ENCODE data around the gene RAD50. TPM values are rescaled to one million over a fixed set of nuclear protein-coding genes. Genes with fewer than 3 reads are reported as not detected.

RAD50 gene
- total RNA-seq, 1 donor from 2014 or later = 50.2 TPM

GRCh38 chr5:132648355-132648754 lies 91.6 kb downstream of the RAD50 start:
- Mint-ChIP-seq H3K36me3 (ENCODE audit: insufficient read depth) (peaks cover 7% of the 10 kb centered on the region), H3K9me3 (ENCODE audit: low read depth) (peaks cover 11% of the 10 kb centered on the region), H3K4me3 (ENCODE audit: low read depth) (no peak overlapping the region)

GRCh38 chr5:132651838-132652469 lies 95.2 kb downstream of the RAD50 start:
- Mint-ChIP-seq H3K4me1 (ENCODE audit: low read depth) (no peaks in the 10 kb centered on the region), H3K36me3 (ENCODE audit: insufficient read depth) (peaks cover 3% of the 10 kb centered on the region), H3K4me3 (ENCODE audit: low read depth) (no peak overlapping the region), H3K27me3 (peaks cover 41% of the 10 kb centered on the region), H3K9me3 (ENCODE audit: low read depth) (peaks cover 11% of the 10 kb centered on the region), H3K27ac (no peak overlapping the region)
- TF ChIP-seq CTCF (IDR thresholded peaks at IDR 0.05; ENCODE audit: unreplicated experiment) = no peak
- DNase-seq (ENCODE audit: low spot score, unreplicated experiment) = no peak

More at GRCh38 chr5:132648355-132648754, 91.6 kb downstream of the RAD50 start:
- no peaks in the 10 kb centered on the region for H3K4me1 Mint-ChIP-seq (ENCODE audit: low read depth)
- no peak for TF ChIP-seq CTCF (IDR thresholded peaks at IDR 0.05; ENCODE audit: unreplicated experiment)
- H3K27me3 Mint-ChIP-seq = peaks cover 10% of the 10 kb centered on the region
- H3K27ac Mint-ChIP-seq = no peak overlapping the region
- DNase-seq (ENCODE audit: low spot score, unreplicated experiment) = no peak

GRCh38 chr5:132653716-132654115 lies 96.9 kb downstream of the RAD50 start:
- H3K9me3 Mint-ChIP-seq (ENCODE audit: low read depth) = peaks cover 1% of the 10 kb centered on the region
- peaks cover 58% of the 10 kb centered on the region for H3K27me3 Mint-ChIP-seq
- no peak overlapping the region for H3K4me3 Mint-ChIP-seq (ENCODE audit: low read depth)
- TF ChIP-seq CTCF (IDR thresholded peaks at IDR 0.05; ENCODE audit: unreplicated experiment) = no peak
- no peak for DNase-seq (ENCODE audit: low spot score, unreplicated experiment)
- H3K27ac Mint-ChIP-seq = no peak overlapping the region
- peaks cover 1% of the 10 kb centered on the region for H3K36me3 Mint-ChIP-seq (ENCODE audit: insufficient read depth)
- H3K4me1 Mint-ChIP-seq (ENCODE audit: low read depth) = no peaks in the 10 kb centered on the region

- no peak for DNase-seq (ENCODE audit: low spot score, unreplicated experiment)
- H3K9me3 Mint-ChIP-seq (ENCODE audit: low read depth) = no peaks in the 10 kb centered on the region
- no peak for TF ChIP-seq CTCF (IDR thresholded peaks at IDR 0.05; ENCODE audit: unreplicated experiment)
- H3K4me3 Mint-ChIP-seq (ENCODE audit: low read depth) = peak overlapping the region; percentile 33
- H3K36me3 Mint-ChIP-seq (ENCODE audit: insufficient read depth) = peaks cover 1% of the 10 kb centered on the region
- H3K27ac Mint-ChIP-seq = no peak overlapping the region
- H3K27me3 Mint-ChIP-seq = peaks cover 63% of the 10 kb centered on the region
- H3K4me1 Mint-ChIP-seq (ENCODE audit: low read depth) = no peaks in the 10 kb centered on the region
Measured at GRCh38 chr5:132655821-132656773, 99.3 kb downstream of the RAD50 start.

GRCh38 chr5:132656774-132657355 lies 100.1 kb downstream of the RAD50 start:
- Mint-ChIP-seq H3K27me3 (peaks cover 59% of the 10 kb centered on the region), H3K4me1 (ENCODE audit: low read depth) (no peaks in the 10 kb centered on the region), H3K36me3 (ENCODE audit: insufficient read depth) (peaks cover 1% of the 10 kb centered on the region), H3K9me3 (ENCODE audit: low read depth) (no peaks in the 10 kb centered on the region), H3K4me3 (ENCODE audit: low read depth) (no peak overlapping the region), H3K27ac (no peak overlapping the region)
- DNase-seq (ENCODE audit: low spot score, unreplicated experiment) = no peak
- TF ChIP-seq CTCF (IDR thresholded peaks at IDR 0.05; ENCODE audit: unreplicated experiment) = no peak

Data from progenitor cell of endocrine pancreas (in vitro differentiated cells).